Dermis blood vessel endothelial cell (primary cell): ENCODE results near the gene KRTAP10-6. TPM values are rescaled to one million over a fixed set of nuclear protein-coding genes. Genes with fewer than 3 reads are reported as not detected.
"Not testable (repeated sequence)": the region's sequence is repeated elsewhere in the genome, so short reads cannot be mapped to it uniquely, and the experiment has no call there.

Experiments used
- DNase-seq: peaks from one replicate; pipeline ENCODE4 v3.0.0; 2010
- total RNA-seq: library from RNA; depleted of rRNA; stranded (reverse); fragments of >200 nt; gene quantifications from 2 replicates; pipeline ENCODE4 v1.2.3, GENCODE V29; 2014

KRTAP10-6 gene
- total RNA-seq, 1 donor from 2014 or later = not detected

- DNase-seq = no peak
Measured at GRCh38 chr21:44616591-44616926, 24.3 kb upstream of the KRTAP10-6 start.

- DNase-seq = no peak
Measured at GRCh38 chr21:44615911-44616590, 23.7 kb upstream of the KRTAP10-6 start.

- DNase-seq = no peak
Measured at GRCh38 chr21:44615466-44615865, 23.2 kb upstream of the KRTAP10-6 start.

GRCh38 chr21:44614961-44615391, 22.7 kb upstream of the KRTAP10-6 start:
- no peak for DNase-seq

GRCh38 chr21:44614161-44614631, 21.9 kb upstream of the KRTAP10-6 start:
- no peak for DNase-seq

- DNase-seq = no peak
Measured at GRCh38 chr21:44613386-44614155, 21.3 kb upstream of the KRTAP10-6 start.

- DNase-seq = no peak
Measured at GRCh38 chr21:44612669-44613229, 20.4 kb upstream of the KRTAP10-6 start.

GRCh38 chr21:44612029-44612486, 19.8 kb upstream of the KRTAP10-6 start, which contains the start of gene KRTAP10-8:
KRTAP10-8 (plus strand) TSS chr21:44612079; CDS start chr21:44612101, 22 bp downstream.
- no peak for DNase-seq

GRCh38 chr21:44611551-44611950, 19.2 kb upstream of the KRTAP10-6 start:
- DNase-seq = no peak

GRCh38 chr21:44610157-44610843, 18.0 kb upstream of the KRTAP10-6 start:
- not testable (repeated sequence) for DNase-seq

- no peak for DNase-seq
Measured at GRCh38 chr21:44609193-44609592, 16.9 kb upstream of the KRTAP10-6 start.

GRCh38 chr21:44606495-44606894, 14.2 kb upstream of the KRTAP10-6 start:
- DNase-seq = no peak

- DNase-seq = no peak
Measured at GRCh38 chr21:44603911-44604310, 11.6 kb upstream of the KRTAP10-6 start.

GRCh38 chr21:44603109-44603875, 11.0 kb upstream of the KRTAP10-6 start:
- DNase-seq = no peak

GRCh38 chr21:44602463-44602850, 10.2 kb upstream of the KRTAP10-6 start:
- DNase-seq = no peak

GRCh38 chr21:44601596-44602462, 9.5 kb upstream of the KRTAP10-6 start:
- no peak for DNase-seq

- DNase-seq = not testable (repeated sequence)
Measured at GRCh38 chr21:44601091-44601490, 8.8 kb upstream of the KRTAP10-6 start.

- not testable (repeated sequence) for DNase-seq
Measured at GRCh38 chr21:44600118-44600978, 8.0 kb upstream of the KRTAP10-6 start, which contains the start of gene KRTAP10-7. KRTAP10-7 (plus strand) TSS chr21:44600597; CDS start chr21:44600622, 25 bp downstream.

- DNase-seq = no peak
Measured at GRCh38 chr21:44599264-44600029, 7.1 kb upstream of the KRTAP10-6 start.
